CD14-positive monocyte (primary cell): ENCODE results near the gene OR2S2. TPM values are rescaled to one million over a fixed set of nuclear protein-coding genes. Genes with fewer than 3 reads are reported as not detected.

Experiments used
- DNase-seq, 3 donors: peaks; one replicate each; pipeline ENCODE4 v3.0.0-alpha.2; 2011 to 2022
- H2AFZ ChIP-seq: 2 replicates; pipeline ENCODE4 v1.6.0; 2012; ENCODE audit warnings: mild to moderate bottlenecking, low read depth, low read length, inconsistent platforms; ENCODE audit not compliant: insufficient read depth, poor library complexity, severe bottlenecking
- H3K27ac ChIP-seq, 2 donors: 1 replicate in 1 of 2; 2 replicates in 1 of 2; pipeline ENCODE4 v1.5.1; 2012 to 2013; ENCODE audit warnings: low read length in 2 of 2, control low read depth in 1 of 2, inconsistent platforms in 1 of 2, low read depth in 1 of 2, mild to moderate bottlenecking in 1 of 2
- H3K27me3 ChIP-seq, 2 donors: one replicate each; pipeline versions ENCODE4 v1.6.0 to v1.6.1; 2011 to 2013; ENCODE audit warnings: low read length in 2 of 2; ENCODE audit not compliant: control insufficient read depth in 2 of 2, insufficient read depth in 2 of 2
- H3K36me3 ChIP-seq, 2 donors: replicated peaks in 1 of 2; 1 replicate in 1 of 2; 2 replicates in 1 of 2; pipeline versions ENCODE4 v1.5.1 to v1.6.1; 2012 to 2013; ENCODE audit warnings: low read length in 2 of 2, control low read depth in 1 of 2, inconsistent platforms in 1 of 2, mild to moderate bottlenecking in 1 of 2; ENCODE audit not compliant: insufficient read depth in 2 of 2, control insufficient read depth in 1 of 2
- H3K4me1 ChIP-seq, 2 donors: 1 replicate in 1 of 2; 2 replicates in 1 of 2; pipeline versions ENCODE4 v1.5.1 to v1.6.1; 2012 to 2013; ENCODE audit warnings: low read length in 2 of 2, control low read depth in 1 of 2, inconsistent platforms in 1 of 2, mild to moderate bottlenecking in 1 of 2, moderate library complexity in 1 of 2; ENCODE audit not compliant: insufficient read depth in 2 of 2, control insufficient read depth in 1 of 2
- H3K4me2 ChIP-seq: replicated peaks from 2 replicates; pipeline ENCODE3; 2012; ENCODE audit warnings: low read length, moderate library complexity, mild to moderate bottlenecking; ENCODE audit not compliant: poor library complexity, severe bottlenecking; ENCODE audit errors: extremely low read depth
- H3K4me3 ChIP-seq, 3 experiments: fragments of 200-600 bp in 1 of 3; sonication (generic) in 1 of 3; replicated peaks in 1 of 3; 1 replicate in 2 of 3; 2 replicates in 1 of 3; pipeline ENCODE4 v1.5.1; 2011 to 2013; ENCODE audit warnings: low read length in 3 of 3, mild to moderate bottlenecking in 3 of 3, control low read depth in 2 of 3, low read depth in 2 of 3, inconsistent platforms in 1 of 3, moderate library complexity in 1 of 3
- H3K79me2 ChIP-seq: 2 replicates; pipeline ENCODE4 v1.6.0; 2012; ENCODE audit warnings: mild to moderate bottlenecking, control low read depth, inconsistent platforms, low read length, moderate library complexity; ENCODE audit not compliant: insufficient read depth
- H3K9ac ChIP-seq: 2 replicates; pipeline ENCODE4 v1.6.0; 2017; ENCODE audit warnings: low read length, mild to moderate bottlenecking; ENCODE audit not compliant: insufficient read depth, poor library complexity, severe bottlenecking
- H3K9me3 ChIP-seq, 2 donors: replicated peaks in 1 of 2; 1 replicate in 1 of 2; 2 replicates in 1 of 2; pipeline versions ENCODE4 v1.5.1 to v1.6.1; 2012 to 2013; ENCODE audit warnings: low read length in 2 of 2, control low read depth in 1 of 2; ENCODE audit not compliant: control insufficient read depth in 1 of 2, insufficient read depth in 1 of 2
- H4K20me1 ChIP-seq: 2 replicates; pipeline ENCODE4 v1.6.0; 2012; ENCODE audit warnings: mild to moderate bottlenecking, low read length, control low read depth, moderate library complexity; ENCODE audit not compliant: insufficient read depth
- H3K27ac Mint-ChIP-seq, 7 donors: one replicate each; pipeline ENCODE4 v1.8.0; 2020; ENCODE audit warnings: mild to moderate bottlenecking in 7 of 7, mixed read lengths in 7 of 7, moderate library complexity in 6 of 7, inconsistent platforms in 2 of 7
- H3K27me3 Mint-ChIP-seq, 3 donors: one replicate each; pipeline ENCODE4 v1.8.0; 2021 to 2022; ENCODE audit warnings: low read depth in 3 of 3, mild to moderate bottlenecking in 3 of 3, mixed read lengths in 3 of 3, moderate library complexity in 3 of 3, inconsistent platforms in 1 of 3
- H3K36me3 Mint-ChIP-seq, 2 donors: one replicate each; pipeline ENCODE4 v1.8.0; 2020; ENCODE audit warnings: mixed read lengths in 2 of 2, inconsistent platforms in 1 of 2, mild to moderate bottlenecking in 1 of 2
- H3K4me1 Mint-ChIP-seq: one replicate; pipeline ENCODE4 v1.8.0; 2020; ENCODE audit warnings: mild to moderate bottlenecking, mixed read lengths
- H3K4me3 Mint-ChIP-seq, 2 donors: one replicate each; pipeline ENCODE4 v1.8.0; 2020; ENCODE audit warnings: mild to moderate bottlenecking in 2 of 2, mixed read lengths in 2 of 2, moderate library complexity in 1 of 2
- H3K9me3 Mint-ChIP-seq, 7 donors: one replicate each; pipeline ENCODE4 v1.8.0; 2020 to 2022; ENCODE audit warnings: mixed read lengths in 7 of 7, mild to moderate bottlenecking in 6 of 7, moderate library complexity in 6 of 7, inconsistent platforms in 2 of 7
- CTCF ChIP-seq: fragments of 200-600 bp; IDR thresholded peaks from one replicate; pipeline ENCODE4 v1.8.0; 2022; ENCODE audit warnings: antibody characterized with exemption, mild to moderate bottlenecking
- WGBS: methylation state at CpG from one replicate; pipeline ENCODE4 v1.1.5; 2013; ENCODE audit warnings: missing lambda C conversion rate; ENCODE audit not compliant: insufficient coverage; 5-methylcytosine and 5-hydroxymethylcytosine counted together
- intact Hi-C, 2 donors: fragments of 100-400 bp; cut with micrococcal nuclease; formaldehyde crosslinking; loops; one replicate each; pipeline versions ENCODE4 v1.15.0 to v1.15.1; 2023
- polyA plus RNA-seq, 3 donors: library from polyadenylated mRNA; depleted of rRNA in 1 of 3; unstranded in 2 of 3; stranded (reverse) in 1 of 3; fragments of 300-500 nt in 2 of 3; fragments of >200 nt in 1 of 3; fragmentation: Illumina TruSeq in 2 of 3; gene quantifications; 1 replicate in 2 of 3; 2 replicates in 1 of 3; pipeline ENCODE4 v1.2.3, GENCODE V29; 2012 to 2021

OR2S2 gene
- polyA plus RNA-seq, 3 donors = not detected

GRCh38 chr9:35996358-35996970, 38.5 kb upstream of the OR2S2 start:
- H3K36me3 ChIP-seq = no peaks in the 10 kb centered on the region
- H3K27ac ChIP-seq = no peak overlapping the region
- no peaks in the 10 kb centered on the region for H3K4me1 ChIP-seq
- no peak overlapping the region for H3K9ac ChIP-seq
- no peaks in the 10 kb centered on the region for H3K79me2 ChIP-seq
- H3K27me3 Mint-ChIP-seq = peaks cover 3 to 11% (median 5%) of the 10 kb centered on the region in 3 donors
- H3K27me3 ChIP-seq = peaks cover 0 to 3% of the 10 kb centered on the region in 2 donors
- H3K9me3 ChIP-seq = peaks cover 4 to 10% of the 10 kb centered on the region in 2 donors
- H3K9me3 Mint-ChIP-seq = peaks cover 5 to 20% (median 15%) of the 10 kb centered on the region in 7 donors
- no CpG with 5 or more reads among the region's 1 CpG for WGBS
- no peak overlapping the region for H3K4me3 Mint-ChIP-seq
- no peak for DNase-seq
- H3K4me3 ChIP-seq = no peak overlapping the region
- no peak for TF ChIP-seq CTCF
- intact Hi-C loops = no loop called here
- peaks cover under 1% of the 10 kb centered on the region for H3K4me1 Mint-ChIP-seq
- no peak overlapping the region for H3K4me2 ChIP-seq
- no peaks in the 10 kb centered on the region for H3K36me3 Mint-ChIP-seq
- no peak overlapping the region for H2AFZ ChIP-seq
- H4K20me1 ChIP-seq = no peaks in the 10 kb centered on the region
- no peak overlapping the region for H3K27ac Mint-ChIP-seq

DNA sequence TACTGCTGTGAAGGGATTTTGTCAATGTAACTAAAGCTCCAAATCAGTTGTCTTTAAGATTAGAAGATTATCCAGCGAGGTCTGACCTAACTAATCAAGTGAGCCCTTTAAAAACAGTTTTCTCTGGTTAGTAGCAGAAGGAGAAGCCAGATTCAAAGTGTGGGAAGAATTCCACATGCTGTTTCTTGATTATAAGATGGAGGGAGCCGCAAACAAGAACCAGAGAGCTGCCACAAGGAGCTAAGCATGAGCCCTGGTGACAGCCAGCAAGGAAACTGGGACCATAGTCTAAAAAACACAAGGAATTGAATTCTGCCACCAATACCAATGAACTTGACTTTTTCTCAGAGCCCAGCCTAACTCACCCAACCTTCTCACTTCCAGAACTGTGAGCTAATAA, 37.0 kb upstream of the OR2S2 start:
- Histone ChIP-seq H3K27me3 (peaks cover 0 to 3% of the 10 kb centered on the region in 2 donors), H3K4me2 (no peak overlapping the region), H3K4me1 (no peaks in the 10 kb centered on the region), H3K9ac (no peak overlapping the region), H3K27ac (no peak overlapping the region), H3K79me2 (no peaks in the 10 kb centered on the region), H3K4me3 (no peak overlapping the region), H2AFZ (no peak overlapping the region), H4K20me1 (no peaks in the 10 kb centered on the region), H3K9me3 (peaks cover 4 to 10% of the 10 kb centered on the region in 2 donors), H3K36me3 (no peaks in the 10 kb centered on the region)
- no peak for DNase-seq
- Mint-ChIP-seq H3K27ac (no peak overlapping the region), H3K9me3 (peaks cover 0 to 13% (median 9%) of the 10 kb centered on the region in 7 donors), H3K36me3 (no peaks in the 10 kb centered on the region), H3K4me3 (no peak overlapping the region), H3K4me1 (peaks cover 7% of the 10 kb centered on the region), H3K27me3 (peaks cover 5 to 10% (median 6%) of the 10 kb centered on the region in 3 donors)
- no CpG with 5 or more reads among the region's 2 CpGs for WGBS
- no peak for TF ChIP-seq CTCF
- intact Hi-C loops = no loop called here
